NCI-H1105 treated with DMSO at 0.1 percent for 48 hours (cell line): ENCODE data around the gene TSPAN10.

Experiments
- DNase-seq: peaks from one replicate; lab custom pipeline; 2025; lab: John Stamatoyannopoulos, UW

The TSPAN10 gene

GRCh38 chr17:81635431-81635830, 1.6 kb upstream of the TSPAN10 start:
- no peak for DNase-seq

- no peak for DNase-seq
These were observed 957 bp upstream of the TSPAN10 start for GRCh38 chr17:81635973-81636504.

- no peak for DNase-seq
These were observed 1.7 kb downstream of the TSPAN10 start for GRCh38 chr17:81638683-81639082.

- DNase-seq = no peak
These were observed 3.0 kb downstream of the TSPAN10 start for GRCh38 chr17:81640011-81640410.

GRCh38 chr17:81641825-81642489, 5.0 kb downstream of the TSPAN10 start:
- DNase-seq = no peak

- no peak for DNase-seq
These were observed 7.5 kb downstream of the TSPAN10 start for GRCh38 chr17:81644496-81644895.

GRCh38 chr17:81644976-81645952, 8.3 kb downstream of the TSPAN10 start:
- no peak for DNase-seq

- DNase-seq = no peak
These were observed 10.0 kb downstream of the TSPAN10 start for GRCh38 chr17:81646869-81647600.

GRCh38 chr17:81647640-81648012, 10.6 kb downstream of the TSPAN10 start:
- no peak for DNase-seq

GRCh38 chr17:81648013-81648706, 11.2 kb downstream of the TSPAN10 start:
- no peak for DNase-seq

GRCh38 chr17:81648707-81649085, 11.7 kb downstream of the TSPAN10 start:
- no peak for DNase-seq

GRCh38 chr17:81650951-81651350, 14.0 kb downstream of the TSPAN10 start:
- DNase-seq = no peak

GRCh38 chr17:81651692-81652091, 14.7 kb downstream of the TSPAN10 start:
- DNase-seq = no peak

GRCh38 chr17:81652906-81653771, 16.1 kb downstream of the TSPAN10 start:
- DNase-seq = no peak

GRCh38 chr17:81655378-81656117, 18.6 kb downstream of the TSPAN10 start:
- no peak for DNase-seq

GRCh38 chr17:81656118-81656743, 19.2 kb downstream of the TSPAN10 start, which contains the start of gene PDE6G:
PDE6G (minus strand) TSS chr17:81656542; CDS start chr17:81653305, 3,237 bp downstream.
- DNase-seq = no peak

GRCh38 chr17:81656835-81657234, 19.8 kb downstream of the TSPAN10 start:
- DNase-seq = no peak

GRCh38 chr17:81659038-81659437, 22.0 kb downstream of the TSPAN10 start:
- DNase-seq = no peak

GRCh38 chr17:81660441-81660840, 23.4 kb downstream of the TSPAN10 start:
- DNase-seq = no peak
